GM12892 (cell line): Measurements from ENCODE around the gene HSH2D.

Experiments used
- POLR2A ChIP-seq: IDR thresholded peaks from 2 replicates; pipeline ENCODE4 v1.6.1; 2011; ENCODE audit warnings: low read depth, low read length, control low read depth
- POLR2AphosphoS5 ChIP-seq: IDR thresholded peaks from 2 replicates; pipeline ENCODE4 v1.6.1; 2011; ENCODE audit warnings: low read depth, low read length, control low read depth

GRCh38 chr19:16206046-16206605 is 62.6 kb downstream of the HSH2D start:
- no peak for TF ChIP-seq POLR2A
- TF ChIP-seq POLR2AphosphoS5 = no peak
